IPS DF 4.7 (cell line): ENCODE results near the gene BRD3OS.

ENCODE experiments used
- DNase-seq: peaks from one replicate; pipeline ENCODE4 v3.0.0-alpha.2; 2013; ENCODE audit warnings: low spot score; ENCODE audit errors: extremely low read depth

BRD3OS gene

GRCh38 chr9:134024828-134025605 lies at the start of gene BRD3OS:
Gene BRD3OS, plus strand, starts transcription at chr9:134025481. Its CDS starts 1,267 bp downstream, at chr9:134026748.
- peak; percentile 80 for DNase-seq

- no peak for DNase-seq
Observed at GRCh38 chr9:133975511-133975910, 49.8 kb upstream of the BRD3OS start.

DNA sequence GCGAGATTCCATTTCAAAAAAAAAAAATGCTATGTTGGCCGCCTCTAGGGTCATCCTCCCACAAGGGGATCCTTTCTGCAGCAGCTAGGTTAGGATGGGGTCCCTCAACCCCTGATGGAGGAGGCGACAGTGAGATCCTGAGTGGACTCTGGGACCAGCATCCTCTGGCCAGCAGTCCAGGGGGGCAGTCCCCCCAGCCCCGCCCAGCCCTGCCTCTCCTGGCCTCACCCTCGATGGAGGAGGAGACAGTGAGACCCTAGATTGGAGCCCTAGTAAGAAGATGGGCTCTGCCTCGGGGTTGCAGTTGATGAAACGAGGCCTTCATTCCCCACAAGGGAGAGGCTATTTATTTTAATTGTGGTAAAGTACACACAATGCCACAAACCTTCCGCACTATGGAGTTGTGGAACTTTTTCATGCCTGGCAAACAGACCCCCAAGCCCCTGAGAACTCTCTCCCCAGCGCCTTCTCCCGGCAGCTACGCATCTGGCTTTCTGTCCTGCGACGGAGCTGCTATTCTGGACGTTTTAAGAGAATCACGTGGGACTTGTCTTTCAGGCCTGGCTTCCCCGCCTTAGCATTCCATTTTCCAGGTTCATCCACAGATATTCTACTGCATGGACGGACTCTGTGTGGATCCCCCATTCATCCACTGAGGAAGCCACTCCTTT lies 49.0 kb upstream of the BRD3OS start:
- no peak for DNase-seq

DNA sequence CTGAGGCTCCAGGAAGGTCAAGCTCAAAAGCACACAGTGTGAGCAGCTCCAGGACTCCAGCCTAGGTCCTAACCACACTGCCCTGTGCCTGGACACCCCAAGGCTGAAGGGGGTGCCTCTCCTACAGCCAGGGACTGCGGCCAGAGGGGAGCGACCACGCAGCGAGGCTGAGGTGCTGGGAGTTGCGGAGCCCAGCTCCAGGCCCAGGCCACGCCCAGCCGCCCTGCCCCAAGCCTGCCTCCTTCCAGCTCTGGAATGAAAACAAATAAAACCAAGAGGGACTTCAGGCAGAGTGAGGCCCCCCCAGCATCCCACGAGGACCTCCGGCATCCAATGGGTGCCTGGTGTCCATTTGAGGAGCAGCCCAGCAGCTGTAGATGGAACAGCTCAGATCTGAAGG lies 48.4 kb upstream of the BRD3OS start:
- no peak for DNase-seq

DNA sequence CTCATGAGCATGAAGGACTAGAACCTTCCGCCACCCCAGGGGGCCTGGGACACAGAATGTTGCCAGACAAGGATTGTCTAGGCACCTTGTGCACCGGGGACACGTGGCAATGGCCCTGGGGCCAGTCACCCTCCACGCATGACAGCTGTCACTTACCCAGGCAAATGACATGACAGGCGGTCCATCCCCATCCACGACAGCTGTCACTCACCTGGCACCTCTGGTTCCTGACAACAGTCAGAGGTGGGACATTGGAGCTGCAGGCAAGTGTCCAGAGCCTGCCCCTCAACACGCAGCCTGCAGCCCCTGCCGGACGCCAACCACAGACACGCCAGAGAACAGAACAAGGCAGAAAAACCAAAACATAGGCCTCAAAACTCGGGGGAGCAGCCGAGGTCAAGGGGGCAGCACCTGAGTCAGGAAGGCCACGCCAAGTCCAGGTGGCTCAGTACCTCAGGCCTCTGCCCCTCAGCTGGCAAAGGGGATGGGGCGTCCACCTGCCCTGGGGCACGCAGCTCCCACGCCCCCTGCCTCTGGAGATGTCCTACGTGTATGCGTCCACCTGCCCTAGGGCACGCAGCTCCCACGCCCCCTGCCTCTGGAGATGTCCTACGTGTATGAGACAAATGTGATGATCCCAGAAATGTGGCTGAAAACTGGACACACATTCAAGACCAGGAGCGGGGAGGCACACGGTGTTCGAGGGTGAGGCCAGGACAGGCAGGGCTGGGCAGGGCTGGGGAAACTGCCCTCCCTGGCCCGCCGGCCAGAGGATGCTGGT lies 47.7 kb upstream of the BRD3OS start:
- DNase-seq = no peak

GRCh38 chr9:133978226-133978898 lies 46.9 kb upstream of the BRD3OS start:
- DNase-seq = no peak

DNA sequence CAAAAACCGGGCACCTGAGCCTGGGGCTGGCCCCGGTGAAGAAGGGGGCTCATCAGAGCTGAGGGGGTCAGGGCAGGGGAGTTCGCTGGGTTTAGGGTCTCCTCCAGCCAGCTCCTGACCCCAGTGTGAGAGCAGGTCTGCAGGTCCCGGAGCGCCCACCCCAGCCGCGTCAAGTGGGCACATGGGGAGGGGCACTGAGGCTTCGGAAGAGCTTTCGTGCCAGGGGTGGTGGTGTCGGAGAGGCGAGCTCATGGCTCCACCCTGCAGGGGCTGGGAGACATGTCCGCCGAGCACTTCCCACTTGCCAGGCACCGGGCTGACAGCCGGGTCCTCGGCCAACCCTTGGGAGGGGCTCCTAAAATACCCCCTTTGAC lies 46.4 kb upstream of the BRD3OS start:
- DNase-seq = no peak

DNA sequence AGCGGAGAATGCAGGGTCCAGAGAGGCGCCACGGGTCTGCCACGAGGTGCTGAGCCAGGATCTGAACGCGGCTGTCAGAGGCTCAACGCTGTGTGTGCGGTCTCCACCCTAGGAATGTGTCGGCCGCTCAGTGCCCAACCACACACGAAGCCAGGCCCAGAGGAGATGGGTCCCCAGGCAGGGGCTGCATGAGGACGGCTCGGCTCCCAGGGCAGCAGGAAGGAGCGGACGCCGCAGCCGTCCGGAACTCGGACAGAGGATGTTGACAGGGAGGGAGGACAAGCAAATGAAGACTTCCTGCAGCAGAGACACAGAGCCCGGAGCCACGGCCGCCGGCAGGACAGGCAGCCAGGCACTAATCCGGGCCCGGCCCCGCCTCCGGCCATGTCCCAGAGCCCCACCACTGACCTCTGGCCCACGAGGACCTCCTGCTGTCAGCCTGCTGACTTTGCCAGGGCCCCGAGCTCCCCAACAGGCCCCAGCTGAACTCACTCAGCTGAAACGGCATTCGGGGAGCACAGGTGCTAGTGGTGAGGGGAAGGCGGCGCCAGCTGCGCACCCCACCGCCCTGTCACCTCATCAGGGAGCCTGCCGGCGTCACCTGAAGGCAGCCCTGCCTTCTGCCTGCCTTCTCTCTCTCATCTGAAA lies 45.9 kb upstream of the BRD3OS start:
- DNase-seq = no peak

DNA sequence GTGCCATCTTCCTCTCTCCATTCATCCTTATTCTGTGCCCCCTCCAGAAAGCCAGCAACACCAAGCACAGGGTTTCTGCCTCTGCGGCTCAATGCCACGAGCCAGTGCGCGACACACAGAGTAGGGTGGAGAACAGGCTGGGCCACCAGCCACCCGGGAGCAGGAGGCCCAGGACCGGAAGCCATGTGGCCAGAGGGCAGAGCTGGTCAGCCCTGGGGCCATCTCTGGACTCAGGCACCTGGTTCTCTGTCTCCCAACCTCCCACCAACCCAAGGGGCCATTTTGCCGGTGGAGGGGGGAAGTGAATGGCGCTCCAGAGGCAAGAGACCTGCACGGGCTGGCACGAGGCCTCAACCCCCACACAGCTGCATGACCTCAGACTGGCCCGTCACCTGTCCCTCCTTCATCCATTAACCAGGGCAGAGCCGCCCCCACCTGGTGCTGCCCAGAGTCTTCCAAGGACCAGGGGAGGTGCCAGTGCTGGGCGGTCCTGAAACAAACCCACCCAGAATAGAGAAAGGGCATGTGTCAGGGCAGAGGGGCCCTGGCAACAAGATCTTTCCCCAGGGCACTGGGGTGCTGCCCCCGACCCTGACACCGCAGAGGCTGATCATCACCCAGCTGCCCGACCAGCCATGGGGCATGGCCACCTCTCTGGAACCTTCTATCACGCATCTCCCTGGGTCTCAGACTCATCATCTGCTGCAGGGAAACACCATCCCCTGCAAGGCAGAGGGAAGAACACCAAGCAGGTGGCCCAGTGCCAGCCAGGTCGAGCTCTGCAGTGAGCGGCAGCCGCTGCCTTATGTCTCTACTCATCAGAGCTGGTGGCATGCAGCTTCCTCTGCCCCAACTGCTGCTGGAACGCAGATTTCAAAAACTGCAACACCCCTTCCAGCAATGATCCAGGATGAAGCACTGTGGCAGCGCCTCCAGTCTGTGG lies 45.1 kb upstream of the BRD3OS start:
- no peak for DNase-seq

GRCh38 chr9:133980864-133981588 lies 44.3 kb upstream of the BRD3OS start:
- no peak for DNase-seq

- DNase-seq = no peak
Observed at GRCh38 chr9:133981589-133981957, 43.7 kb upstream of the BRD3OS start.

GRCh38 chr9:133981958-133982681 lies 43.2 kb upstream of the BRD3OS start:
- no peak for DNase-seq

DNA sequence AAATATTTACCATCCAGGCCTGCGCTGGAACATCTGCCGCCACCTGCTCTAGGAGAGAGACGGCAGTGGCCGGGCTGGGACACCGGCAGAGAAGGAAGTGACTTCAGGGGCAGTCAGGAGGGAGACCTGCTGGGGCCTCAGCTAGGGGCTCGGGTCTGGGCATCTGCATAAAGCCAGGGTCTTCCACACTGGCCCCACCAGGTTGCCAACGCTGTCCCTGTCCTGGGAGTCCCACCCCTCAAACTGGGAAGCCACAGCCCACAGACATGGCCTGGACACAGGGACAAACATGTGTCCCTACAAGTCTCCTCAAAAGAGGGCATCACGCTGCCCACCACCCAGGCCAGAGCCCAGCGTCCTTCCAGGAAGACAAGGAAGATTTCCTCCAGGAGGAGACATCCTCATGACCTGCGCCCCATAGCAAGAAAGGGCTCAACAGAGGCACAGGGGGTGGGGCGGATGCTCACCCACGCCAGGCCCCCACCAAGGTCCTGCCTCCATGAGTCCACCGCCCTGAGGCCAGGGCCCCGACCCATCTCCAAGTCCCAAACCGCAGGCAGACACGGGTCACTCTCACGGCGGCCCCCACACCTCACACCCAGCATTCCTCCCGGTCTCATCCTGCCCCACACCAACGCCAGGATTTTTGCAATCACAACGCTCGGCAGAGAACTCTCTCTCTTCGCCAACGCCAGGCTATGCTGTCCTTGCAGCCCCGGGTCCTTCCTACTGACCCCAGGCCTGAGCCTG lies 42.1 kb upstream of the BRD3OS start:
- no peak for DNase-seq

DNA sequence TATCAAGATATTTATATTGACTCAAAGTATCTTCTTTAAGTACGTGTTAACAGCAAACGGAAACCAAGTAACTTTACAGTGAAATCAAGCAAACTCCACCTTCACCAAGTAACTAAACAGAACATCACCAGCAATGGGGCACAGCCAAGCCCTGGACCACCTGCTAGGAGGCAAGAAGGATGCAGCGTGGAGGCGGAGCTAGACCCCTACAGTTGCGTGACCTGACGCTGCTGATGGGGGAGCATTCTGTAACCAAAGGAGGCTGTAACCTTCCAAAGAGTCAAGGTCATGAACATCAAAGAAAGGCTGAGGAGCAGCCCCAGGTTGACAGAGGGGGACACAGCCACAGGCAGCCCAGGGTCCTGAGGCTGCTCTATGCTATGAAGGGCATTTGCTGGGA lies 39.2 kb upstream of the BRD3OS start:
- DNase-seq = no peak

- no peak for DNase-seq
Observed at GRCh38 chr9:133986774-133987445, 38.4 kb upstream of the BRD3OS start.

DNA sequence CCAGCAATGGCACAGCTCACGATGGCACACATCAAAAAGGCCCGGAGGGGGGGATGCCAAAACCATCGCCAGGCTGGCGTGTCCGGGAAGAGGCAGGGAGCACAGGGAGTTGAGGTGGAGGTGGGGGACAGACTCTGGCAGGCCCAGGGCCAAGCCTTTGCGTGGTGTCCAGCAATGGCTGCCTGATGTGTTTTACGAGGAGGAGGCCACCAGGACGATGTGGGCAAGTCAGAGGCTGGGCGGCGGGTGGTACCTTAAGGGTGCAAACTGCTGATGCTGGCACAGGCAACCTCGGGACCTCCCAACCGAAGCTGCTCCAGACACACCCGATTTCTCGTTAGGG lies 37.9 kb upstream of the BRD3OS start:
- DNase-seq = no peak

DNA sequence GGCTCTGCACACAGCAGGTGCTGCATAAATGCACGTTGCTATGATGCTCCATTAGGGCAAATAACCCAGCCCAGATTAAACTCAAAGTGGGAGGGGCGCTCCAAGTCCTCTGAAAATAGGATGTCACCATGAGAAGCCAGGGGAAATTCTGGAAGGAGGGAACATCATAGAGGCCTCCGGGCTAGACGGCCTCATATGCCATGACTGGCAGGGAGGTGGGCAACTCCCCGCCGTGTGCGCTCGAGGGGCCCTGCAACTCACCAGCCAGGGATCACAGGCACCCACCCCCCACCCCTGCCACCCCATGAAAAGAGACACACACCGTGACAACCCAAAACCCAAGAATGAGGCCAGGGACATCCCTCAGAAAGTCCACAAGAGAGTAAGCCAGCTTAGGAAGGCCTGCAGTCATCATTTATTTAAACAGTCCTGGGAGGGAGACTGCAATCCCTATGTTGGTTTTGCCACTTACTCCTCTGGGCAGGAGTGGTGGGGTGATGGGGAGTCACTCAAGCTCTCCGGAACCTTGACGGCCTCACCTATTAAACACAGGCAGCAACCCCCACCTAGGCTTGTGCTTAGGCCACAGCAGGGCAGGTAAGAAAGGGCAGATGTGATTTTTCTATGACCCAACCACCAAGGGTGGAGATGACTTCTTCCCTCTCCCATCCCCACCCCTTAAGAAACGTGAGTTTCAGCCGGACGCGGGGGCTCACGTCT lies 37.2 kb upstream of the BRD3OS start:
- no peak for DNase-seq
